Psoas muscle (tissue), 8 donors: ENCODE measurements around the gene FATE1. TPM values are rescaled to one million over a fixed set of nuclear protein-coding genes. Genes with fewer than 3 reads are reported as not detected.

ENCODE experiments used
- ATAC-seq, 4 donors: fragments of 200-7000 bp; cut with Tn5 transposase; one replicate each; pipeline ENCODE4 v1.9.1; 2020; ENCODE audit warnings: moderate library complexity in 3 of 4, mild to moderate bottlenecking in 2 of 4
- DNase-seq, 2 donors: peaks; one replicate each; pipeline ENCODE4 v3.0.0-alpha.2; 2020
- H3K27ac ChIP-seq: fragments of 200-600 bp; one replicate; pipeline ENCODE4 v1.8.0; 2022
- H3K27me3 ChIP-seq, 3 donors: fragments of 200-600 bp in 1 of 3; one replicate each; pipeline versions ENCODE4 v1.6.1 to v1.8.0; 2013 to 2022; ENCODE audit warnings: low read length in 2 of 3, mild to moderate bottlenecking in 2 of 3, moderate library complexity in 1 of 3; ENCODE audit not compliant: insufficient read depth in 3 of 3
- H3K36me3 ChIP-seq, 2 donors: fragments of 200-600 bp in 1 of 2; one replicate each; pipeline versions ENCODE4 v1.6.1 to v1.8.0; 2013 to 2022; ENCODE audit warnings: low read depth in 1 of 2, mild to moderate bottlenecking in 1 of 2, moderate library complexity in 1 of 2; ENCODE audit not compliant: insufficient read depth in 1 of 2
- H3K4me1 ChIP-seq: fragments of 200-600 bp; one replicate; pipeline ENCODE4 v1.8.0; 2022
- H3K4me3 ChIP-seq: fragments of 200-600 bp; one replicate; pipeline ENCODE4 v1.8.0; 2022; ENCODE audit warnings: mild to moderate bottlenecking
- H3K9me3 ChIP-seq: fragments of 200-600 bp; one replicate; pipeline ENCODE4 v1.8.0; 2022
- CTCF ChIP-seq: fragments of 200-600 bp; IDR thresholded peaks from one replicate; pipeline ENCODE4 v1.8.0; 2022; ENCODE audit warnings: antibody characterized with exemption
- WGBS, 3 donors: extraction: QIAGEN DNeasy Blood & Tissue Kit; methylation state at CpG; one replicate each; pipeline versions ENCODE4 v1.1.6 to v1.1.7; 2013; 5-methylcytosine and 5-hydroxymethylcytosine counted together
- intact Hi-C, 2 donors: fragments of 100-400 bp; cut with DNase I; formaldehyde crosslinking; loops; one replicate each; pipeline versions ENCODE4 v1.11.0 to v1.14.2; 2022
- polyA plus RNA-seq, 3 donors: library from polyadenylated mRNA; stranded (reverse); fragments of 200-250 nt; gene quantifications; one replicate each; pipeline ENCODE4 v1.2.3, GENCODE V29; 2013
- total RNA-seq, 4 donors: library from RNA; stranded (reverse); fragmentation: NEBNext Ultra II Directional in 2 of 4; extraction: Animal tissue kit (Norgen Biotek cat#: 25700) in 2 of 4; gene quantifications; one replicate each; pipeline versions ENCODE4 v1.2.1 to v1.2.4, GENCODE V29; 2021 to 2023
- donor health status: healthy with polysubstance abuse.
- donor health status: DM: no; HTN: no; CAD: no; lungs with moderate emphysema.
- donor health status: Bipolar disorder and iron deficiency.
- donor health status: healthy.
- donor health status: DM: yes; HTN: yes; CAD: no.
- donor health status: DM: no; HTN: no; CAD: no.
- donor health status: DM: no; HTN: no; CAD: no.
- donor health status: DM: yes; HTN: yes; CAD: no.

The FATE1 gene
- total and polyA plus RNA-seq, 7 donors, result 0.06 to 0.39 (median 0.15) TPM; not detected in 3

GRCh38 chrX:151725338-151725614, 9.4 kb downstream of the FATE1 start:
- H3K27ac ChIP-seq, result no peak overlapping the region
- WGBS, 3 donors, result 0 to 78% (median 32%) methylated on average over 1 of the region's 1 CpG
- no peak for DNase-seq
- intact Hi-C loops, result no loop called here
- no peaks in the 10 kb centered on the region for H3K36me3 ChIP-seq
- H3K4me1 ChIP-seq, result no peaks in the 10 kb centered on the region
- H3K27me3 ChIP-seq, result peaks cover 0 to 3% (median 0%) of the 10 kb centered on the region in 3 donors
- no peak overlapping the region for H3K4me3 ChIP-seq
- ATAC-seq, result no peak
- no peaks in the 10 kb centered on the region for H3K9me3 ChIP-seq
- no peak for TF ChIP-seq CTCF

- TF ChIP-seq CTCF, result no peak
- DNase-seq (no peak), ATAC-seq (no peak)
- Histone ChIP-seq H3K4me3 (no peak overlapping the region), H3K36me3 (no peaks in the 10 kb centered on the region), H3K27me3 (peaks cover 0 to 3% (median 0%) of the 10 kb centered on the region in 3 donors), H3K27ac (no peak overlapping the region), H3K9me3 (no peaks in the 10 kb centered on the region), H3K4me1 (no peaks in the 10 kb centered on the region)
- WGBS, 3 donors, result 61 to 90% (median 88%) methylated on average over 2 to 5 of the region's 5 CpGs
- intact Hi-C loops, result no loop called here
Measured at GRCh38 chrX:151726751-151727150, 10.9 kb downstream of the FATE1 start.

- no peak for TF ChIP-seq CTCF
- Histone ChIP-seq H3K36me3 (no peaks in the 10 kb centered on the region), H3K4me3 (no peak overlapping the region), H3K9me3 (no peaks in the 10 kb centered on the region), H3K27me3 (peaks cover 0 to 3% (median 0%) of the 10 kb centered on the region in 3 donors), H3K27ac (no peak overlapping the region), H3K4me1 (no peaks in the 10 kb centered on the region)
- ATAC-seq, result no peak
- intact Hi-C loops, result no loop called here
- DNase-seq, result no peak
- WGBS, 3 donors, result 77 to 91% (median 84%) methylated on average over 4 of the region's 4 CpGs
Measured at GRCh38 chrX:151727346-151727745, 11.5 kb downstream of the FATE1 start.

GRCh38 chrX:151729056-151729725, 13.4 kb downstream of the FATE1 start:
- no peak for TF ChIP-seq CTCF
- no peaks in the 10 kb centered on the region for H3K27me3 ChIP-seq
- no peak overlapping the region for H3K4me3 ChIP-seq
- intact Hi-C loops, result no loop called here
- DNase-seq, result no peak
- H3K27ac ChIP-seq, result no peak overlapping the region
- no peaks in the 10 kb centered on the region for H3K4me1 ChIP-seq
- H3K9me3 ChIP-seq, result no peaks in the 10 kb centered on the region
- H3K36me3 ChIP-seq, result no peaks in the 10 kb centered on the region
- 83 to 100% (median 93%) methylated on average over 3 to 4 of the region's 4 CpGs for WGBS, 3 donors
- no peak for ATAC-seq

GRCh38 chrX:151734446-151734845, 18.6 kb downstream of the FATE1 start, which contains the start of gene CNGA2:
TSS of gene CNGA2 (plus strand) at chrX:151734746. CDS start at chrX:151738484, 3,738 bp downstream.
- 62 to 89% (median 87%) methylated on average over 4 of the region's 4 CpGs for WGBS, 3 donors
- ATAC-seq (no peak), DNase-seq (no peak)
- Histone ChIP-seq H3K27me3 (no peaks in the 10 kb centered on the region), H3K9me3 (no peaks in the 10 kb centered on the region), H3K27ac (no peak within 1 kb of the TSS), H3K4me3 (no peak within 1 kb of the TSS), H3K36me3 (no peaks in the 10 kb centered on the region), H3K4me1 (no peaks in the 10 kb centered on the region)
- TF ChIP-seq CTCF, result no peak
- intact Hi-C loops, result no loop called here
